ENCODE results near the gene NOD1. TPM values are rescaled to one million over a fixed set of nuclear protein-coding genes. Genes with fewer than 3 reads are reported as not detected.

Gene NOD1
- total and polyA plus RNA-seq, 2 of the 13 experiments (the other 11 are each of a cell fraction or from before 2014, with no cell fraction given), result 1.7 to 2.9 TPM

- TF ChIP-seq CC2D1A (CRISPR knock-in tag; IDR thresholded peaks at IDR 0.05), result no peak
- TF ChIP-seq ISL2 (CRISPR knock-in tag; IDR thresholded peaks at IDR 0.05), result peak; percentile 60
- TF ChIP-seq, protein P1, sequence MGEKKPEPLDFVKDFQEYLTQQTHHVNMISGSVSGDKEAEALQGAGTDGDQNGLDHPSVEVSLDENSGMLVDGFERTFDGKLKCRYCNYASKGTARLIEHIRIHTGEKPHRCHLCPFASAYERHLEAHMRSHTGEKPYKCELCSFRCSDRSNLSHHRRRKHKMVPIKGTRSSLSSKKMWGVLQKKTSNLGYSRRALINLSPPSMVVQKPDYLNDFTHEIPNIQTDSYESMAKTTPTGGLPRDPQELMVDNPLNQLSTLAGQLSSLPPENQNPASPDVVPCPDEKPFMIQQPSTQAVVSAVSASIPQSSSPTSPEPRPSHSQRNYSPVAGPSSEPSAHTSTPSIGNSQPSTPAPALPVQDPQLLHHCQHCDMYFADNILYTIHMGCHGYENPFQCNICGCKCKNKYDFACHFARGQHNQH (CRISPR knock-in tag; IDR thresholded peaks at IDR 0.05), result no peak
- TF ChIP-seq SKIL (CRISPR knock-in tag; IDR thresholded peaks at IDR 0.05; ENCODE audit: borderline replicate concordance), result no peak
- TF ChIP-seq SMARCC2 (IDR thresholded peaks at IDR 0.05), result no peak
- TF ChIP-seq, protein P2, sequence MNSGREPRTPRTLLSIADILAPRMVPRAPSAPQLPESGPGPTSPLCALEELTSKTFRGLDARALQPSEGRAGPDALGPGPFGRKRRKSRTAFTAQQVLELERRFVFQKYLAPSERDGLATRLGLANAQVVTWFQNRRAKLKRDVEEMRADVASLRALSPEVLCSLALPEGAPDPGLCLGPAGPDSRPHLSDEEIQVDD (CRISPR knock-in tag; IDR thresholded peaks at IDR 0.05; ENCODE audit: borderline replicate concordance), result peak; percentile 65; the same call in 1 of the 2 replicates
- peak; percentile 82 for TF ChIP-seq ZNF564 (CRISPR knock-in tag; IDR thresholded peaks at IDR 0.05)
- TF ChIP-seq TEAD2 (CRISPR knock-in tag; IDR thresholded peaks at IDR 0.05), result 0 out of 2 replicates have a peak, but pooled peaks have one; percentile 56
- 0 out of 2 replicates have a peak, but pooled peaks have one; percentile 63 for TF ChIP-seq ZSCAN29 (CRISPR knock-in tag; conservative IDR thresholded peaks at IDR 0.05)
- TF ChIP-seq ATF6 (CRISPR knock-in tag; conservative IDR thresholded peaks at IDR 0.05), result no peak
- TF ChIP-seq ZNF660 (CRISPR knock-in tag; IDR thresholded peaks at IDR 0.05; ENCODE audit: borderline replicate concordance, low read depth), result no peak
- TF ChIP-seq, protein P3, sequence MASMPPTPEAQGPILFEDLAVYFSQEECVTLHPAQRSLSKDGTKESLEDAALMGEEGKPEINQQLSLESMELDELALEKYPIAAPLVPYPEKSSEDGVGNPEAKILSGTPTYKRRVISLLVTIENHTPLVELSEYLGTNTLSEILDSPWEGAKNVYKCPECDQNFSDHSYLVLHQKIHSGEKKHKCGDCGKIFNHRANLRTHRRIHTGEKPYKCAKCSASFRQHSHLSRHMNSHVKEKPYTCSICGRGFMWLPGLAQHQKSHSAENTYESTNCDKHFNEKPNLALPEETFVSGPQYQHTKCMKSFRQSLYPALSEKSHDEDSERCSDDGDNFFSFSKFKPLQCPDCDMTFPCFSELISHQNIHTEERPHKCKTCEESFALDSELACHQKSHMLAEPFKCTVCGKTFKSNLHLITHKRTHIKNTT (CRISPR knock-in tag; IDR thresholded peaks at IDR 0.05), result no peak
- TF ChIP-seq SETDB1 (CRISPR knock-in tag; IDR thresholded peaks at IDR 0.05; ENCODE audit: borderline replicate concordance), result no peak
- TF ChIP-seq, protein P4, sequence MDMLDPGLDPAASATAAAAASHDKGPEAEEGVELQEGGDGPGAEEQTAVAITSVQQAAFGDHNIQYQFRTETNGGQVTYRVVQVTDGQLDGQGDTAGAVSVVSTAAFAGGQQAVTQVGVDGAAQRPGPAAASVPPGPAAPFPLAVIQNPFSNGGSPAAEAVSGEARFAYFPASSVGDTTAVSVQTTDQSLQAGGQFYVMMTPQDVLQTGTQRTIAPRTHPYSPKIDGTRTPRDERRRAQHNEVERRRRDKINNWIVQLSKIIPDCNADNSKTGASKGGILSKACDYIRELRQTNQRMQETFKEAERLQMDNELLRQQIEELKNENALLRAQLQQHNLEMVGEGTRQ (IDR thresholded peaks at IDR 0.05; ENCODE audit: low read depth, low read length), result no peak
- TF ChIP-seq, protein P4 (CRISPR knock-in tag; IDR thresholded peaks at IDR 0.05; ENCODE audit: borderline replicate concordance), result peak; percentile 58; the same call in 1 of the 2 replicates
- TF ChIP-seq, protein P5, sequence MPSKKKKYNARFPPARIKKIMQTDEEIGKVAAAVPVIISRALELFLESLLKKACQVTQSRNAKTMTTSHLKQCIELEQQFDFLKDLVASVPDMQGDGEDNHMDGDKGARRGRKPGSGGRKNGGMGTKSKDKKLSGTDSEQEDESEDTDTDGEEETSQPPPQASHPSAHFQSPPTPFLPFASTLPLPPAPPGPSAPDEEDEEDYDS (CRISPR knock-in tag; IDR thresholded peaks at IDR 0.05), result peak; percentile 88
- TF ChIP-seq NR1H2 (CRISPR knock-in tag; IDR thresholded peaks at IDR 0.05; ENCODE audit: borderline replicate concordance, low read depth), result no peak
- TF ChIP-seq NFKBIZ (CRISPR knock-in tag; IDR thresholded peaks at IDR 0.05), result no peak
- TF ChIP-seq ZNF556 (CRISPR knock-in tag; IDR thresholded peaks at IDR 0.05; ENCODE audit: borderline replicate concordance), result 0 out of 2 replicates have a peak, but pooled peaks have one; percentile 37
Observed at GRCh38 chr7:30504301-30505173, 26.0 kb upstream of the NOD1 start, which contains the start of gene GGCT (continued).

Data from HepG2 (cell line).